SK-N-SH treated with all-trans-retinoic acid at 6 μM for 48 hours (cell line): ENCODE measurements around the gene TMEM43.

Experiments used
- CSDC2 ChIP-seq: fragments of 250-450 bp; sonication (Bioruptor Pico); IDR thresholded peaks from 2 replicates; pipeline ENCODE4 v1.5.0; 2020; ENCODE audit warnings: mild to moderate bottlenecking, moderate library complexity
- TF ChIP-seq, protein P1 (sequence below): fragments of 250-450 bp; sonication (Bioruptor Pico); IDR thresholded peaks from 2 replicates; pipeline ENCODE4 v1.5.1; 2020; ENCODE audit warnings: low read depth, mild to moderate bottlenecking, moderate library complexity

DNA sequence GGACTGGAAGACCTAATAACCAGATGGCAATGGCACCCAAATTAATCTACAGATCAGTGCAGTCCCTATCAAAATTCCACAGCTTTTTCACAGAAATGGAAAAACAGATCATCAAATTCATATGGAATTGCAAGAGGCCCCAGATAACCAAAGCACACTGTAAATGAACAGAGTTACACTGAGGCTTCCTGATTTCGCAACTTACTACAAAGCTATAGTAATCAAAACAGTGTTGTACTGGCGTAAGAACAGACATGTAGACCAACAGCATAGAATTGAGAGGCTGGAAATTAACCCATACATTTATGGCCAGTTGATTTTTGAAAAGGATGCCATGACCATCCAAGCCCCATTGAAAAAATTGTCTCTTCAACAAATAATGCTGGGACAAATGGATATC is 37.3 kb downstream of the TMEM43 start:
- TF ChIP-seq CSDC2 (CRISPR knock-in tag): no peak
- TF ChIP-seq, protein P1, sequence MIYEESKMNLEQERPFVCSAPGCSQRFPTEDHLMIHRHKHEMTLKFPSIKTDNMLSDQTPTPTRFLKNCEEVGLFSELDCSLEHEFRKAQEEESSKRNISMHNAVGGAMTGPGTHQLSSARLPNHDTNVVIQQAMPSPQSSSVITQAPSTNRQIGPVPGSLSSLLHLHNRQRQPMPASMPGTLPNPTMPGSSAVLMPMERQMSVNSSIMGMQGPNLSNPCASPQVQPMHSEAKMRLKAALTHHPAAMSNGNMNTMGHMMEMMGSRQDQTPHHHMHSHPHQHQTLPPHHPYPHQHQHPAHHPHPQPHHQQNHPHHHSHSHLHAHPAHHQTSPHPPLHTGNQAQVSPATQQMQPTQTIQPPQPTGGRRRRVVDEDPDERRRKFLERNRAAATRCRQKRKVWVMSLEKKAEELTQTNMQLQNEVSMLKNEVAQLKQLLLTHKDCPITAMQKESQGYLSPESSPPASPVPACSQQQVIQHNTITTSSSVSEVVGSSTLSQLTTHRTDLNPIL (CRISPR knock-in tag): no peak
